AG10803 (cell line): Measurements from ENCODE around the gene MRPL11.

Experiments used
- DNase-seq: peaks from one replicate; pipeline ENCODE4 v3.0.0; 2010; ENCODE audit warnings: low read depth
- H3K4me3 ChIP-seq: 2 replicates; pipeline ENCODE4 v1.5.1; 2011; ENCODE audit warnings: mild to moderate bottlenecking, low read length, control low read depth
- CTCF ChIP-seq: conservative IDR thresholded peaks from 2 replicates; pipeline ENCODE4 v1.5.1; 2011; ENCODE audit warnings: mild to moderate bottlenecking, low read length, control low read depth, inconsistent platforms

Gene MRPL11

GRCh38 chr11:66477263-66478201 is 38.9 kb upstream of the MRPL11 start:
- TF ChIP-seq CTCF: no peak
- no peak for DNase-seq
- H3K4me3 ChIP-seq: no peak overlapping the region

GRCh38 chr11:66476841-66477251 is 38.2 kb upstream of the MRPL11 start:
- no peak for TF ChIP-seq CTCF
- no peak overlapping the region for H3K4me3 ChIP-seq
- no peak for DNase-seq

- no peak overlapping the region for H3K4me3 ChIP-seq
- TF ChIP-seq CTCF: no peak
- DNase-seq: no peak
Observed at GRCh38 chr11:66476173-66476840, 37.7 kb upstream of the MRPL11 start.

GRCh38 chr11:66475349-66476172 is 36.9 kb upstream of the MRPL11 start:
- H3K4me3 ChIP-seq: no peak overlapping the region
- TF ChIP-seq CTCF: no peak
- no peak for DNase-seq

GRCh38 chr11:66473608-66474515 is 35.2 kb upstream of the MRPL11 start:
- TF ChIP-seq CTCF: no peak
- DNase-seq: no peak
- H3K4me3 ChIP-seq: no peak overlapping the region

GRCh38 chr11:66473167-66473566 is 34.5 kb upstream of the MRPL11 start:
- TF ChIP-seq CTCF: no peak
- H3K4me3 ChIP-seq: no peak overlapping the region
- no peak for DNase-seq
